H1 (cell line): ENCODE data around the gene GABPB1.

Experiments used
- CEBPB ChIP-seq: IDR thresholded peaks from 2 replicates; pipeline ENCODE4 v1.6.1; 2012; ENCODE audit warnings: low read depth, low read length
- CHD2 ChIP-seq: IDR thresholded peaks from 2 replicates; pipeline ENCODE4 v1.6.1; 2012; ENCODE audit warnings: low read length, improper control_type of control experiment
- CREB1 ChIP-seq: IDR thresholded peaks from 2 replicates; pipeline ENCODE4 v1.6.1; 2012; ENCODE audit warnings: inconsistent platforms
- EP300 ChIP-seq, 2 experiments: IDR thresholded peaks; 1 replicate in 1 of 2; 2 replicates in 1 of 2; pipeline ENCODE4 v1.6.1; 2011 to 2012; ENCODE audit warnings: low read depth in 2 of 2, low read length in 2 of 2, mild to moderate bottlenecking in 2 of 2, borderline replicate concordance in 1 of 2, inconsistent platforms in 1 of 2, moderate library complexity in 1 of 2
- HDAC6 ChIP-seq: IDR thresholded peaks from one replicate; pipeline ENCODE4 v1.7.1; 2012; ENCODE audit warnings: low read depth, mild to moderate bottlenecking, inconsistent platforms, low read length, moderate library complexity
- JUND ChIP-seq: IDR thresholded peaks from 2 replicates; pipeline ENCODE4 v1.6.1; 2011; ENCODE audit warnings: mild to moderate bottlenecking, improper control_type of control experiment, low read length
- RNF2 ChIP-seq: fragments of 200-900, 300-1000 bp; sonication (generic); IDR thresholded peaks from 2 replicates; pipeline ENCODE4 v1.7.1; 2016; ENCODE audit warnings: borderline replicate concordance, low read depth, mild to moderate bottlenecking, antibody characterized with exemption, low read length; ENCODE audit not compliant: poor library complexity, severe bottlenecking; ENCODE audit errors: missing control alignments
- TAF1 ChIP-seq: IDR thresholded peaks from 2 replicates; pipeline ENCODE4 v1.6.1; 2011; ENCODE audit warnings: mild to moderate bottlenecking, low read depth, low read length
- TF ChIP-seq, protein P1 (sequence below): IDR thresholded peaks from 2 replicates; pipeline ENCODE4 v1.6.1; 2011; ENCODE audit warnings: low read depth, mild to moderate bottlenecking, low read length; ENCODE audit not compliant: insufficient read depth
- TF ChIP-seq, protein P2 (sequence below), 3 experiments: IDR thresholded peaks; 1 replicate in 2 of 3; 2 replicates in 1 of 3; pipeline versions ENCODE4 v1.5.1 to v1.6.1; 2011; ENCODE audit warnings: low read length in 3 of 3, mild to moderate bottlenecking in 3 of 3, inconsistent platforms in 2 of 3, low read depth in 1 of 3, moderate library complexity in 1 of 3; ENCODE audit not compliant: insufficient read depth in 1 of 3; ENCODE audit errors: control extremely low read depth in 1 of 3

DNA sequence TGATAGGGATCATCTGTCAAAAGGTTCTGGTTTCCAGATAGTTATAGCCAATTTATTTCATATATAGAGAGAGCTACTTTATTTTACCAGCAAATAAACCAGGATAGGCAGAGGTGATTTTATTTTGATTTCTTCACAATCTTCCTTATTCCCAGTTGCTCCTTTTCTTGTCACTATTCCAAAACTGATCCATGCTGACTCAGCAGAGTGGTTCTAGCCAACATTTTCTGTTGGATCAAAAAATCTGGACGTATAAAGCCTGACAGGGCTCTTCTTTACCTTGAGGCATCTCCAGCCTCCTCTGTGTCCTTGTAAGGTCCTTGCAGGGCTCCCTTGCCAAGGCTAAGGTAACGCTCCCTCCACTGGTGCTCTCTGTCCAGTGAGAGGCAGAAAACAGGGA, 105.3 kb downstream of the GABPB1 start:
- TF ChIP-seq TAF1 (no peak), CREB1 (no peak), CHD2 (no peak), RNF2 (no peak), JUND (no peak), EP300 (IDR thresholded peaks at IDR 0.05; ENCODE audit: borderline replicate concordance in 1 of 2, low read depth in 2 of 2, low read length in 2 of 2) (no peak), HDAC6 (no peak), CEBPB (no peak)
- TF ChIP-seq, protein P1, sequence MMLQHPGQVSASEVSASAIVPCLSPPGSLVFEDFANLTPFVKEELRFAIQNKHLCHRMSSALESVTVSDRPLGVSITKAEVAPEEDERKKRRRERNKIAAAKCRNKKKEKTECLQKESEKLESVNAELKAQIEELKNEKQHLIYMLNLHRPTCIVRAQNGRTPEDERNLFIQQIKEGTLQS: no peak
- TF ChIP-seq, protein P2, sequence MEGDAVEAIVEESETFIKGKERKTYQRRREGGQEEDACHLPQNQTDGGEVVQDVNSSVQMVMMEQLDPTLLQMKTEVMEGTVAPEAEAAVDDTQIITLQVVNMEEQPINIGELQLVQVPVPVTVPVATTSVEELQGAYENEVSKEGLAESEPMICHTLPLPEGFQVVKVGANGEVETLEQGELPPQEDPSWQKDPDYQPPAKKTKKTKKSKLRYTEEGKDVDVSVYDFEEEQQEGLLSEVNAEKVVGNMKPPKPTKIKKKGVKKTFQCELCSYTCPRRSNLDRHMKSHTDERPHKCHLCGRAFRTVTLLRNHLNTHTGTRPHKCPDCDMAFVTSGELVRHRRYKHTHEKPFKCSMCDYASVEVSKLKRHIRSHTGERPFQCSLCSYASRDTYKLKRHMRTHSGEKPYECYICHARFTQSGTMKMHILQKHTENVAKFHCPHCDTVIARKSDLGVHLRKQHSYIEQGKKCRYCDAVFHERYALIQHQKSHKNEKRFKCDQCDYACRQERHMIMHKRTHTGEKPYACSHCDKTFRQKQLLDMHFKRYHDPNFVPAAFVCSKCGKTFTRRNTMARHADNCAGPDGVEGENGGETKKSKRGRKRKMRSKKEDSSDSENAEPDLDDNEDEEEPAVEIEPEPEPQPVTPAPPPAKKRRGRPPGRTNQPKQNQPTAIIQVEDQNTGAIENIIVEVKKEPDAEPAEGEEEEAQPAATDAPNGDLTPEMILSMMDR (IDR thresholded peaks at IDR 0.05; ENCODE audit: control extremely low read depth in 1 of 3, insufficient read depth in 1 of 3, low read depth in 1 of 3, low read length in 3 of 3): no peak
